WTC11 (cell line): ENCODE results near the gene CLDN7. TPM values are rescaled to one million over a fixed set of nuclear protein-coding genes. Genes with fewer than 3 reads are reported as not detected.

Experiments used
- ATAC-seq: fragments of 200-7000 bp; cut with Tn5 transposase; 2 replicates; pipeline ENCODE4 v1.10.0; 2021; ENCODE audit warnings: mild to moderate bottlenecking, moderate library complexity
- CTCF ChIA-PET: fragments of 300-600 bp; sonication (Branson Sonifier 250); formaldehyde crosslinking; loops from one replicate; lab custom pipeline; 2021; ENCODE audit warnings: antibody characterized with exemption; lab: Charles Lee
- POLR2A ChIA-PET: fragments of 350-600 bp; sonication (Branson Sonifier 250); formaldehyde crosslinking; loops from one replicate; lab custom pipeline; 2021; ENCODE audit warnings: antibody characterized with exemption; lab: Charles Lee
- DNase-seq: peaks from one replicate; pipeline ENCODE4 v3.0.0; 2021; ENCODE audit warnings: low spot score
- H3K27ac Mint-ChIP-seq: 2 replicates; pipeline ENCODE4 v1.8.0; 2021; ENCODE audit warnings: mixed read lengths
- H3K27me3 Mint-ChIP-seq: 2 replicates; pipeline ENCODE4 v1.8.0; 2021; ENCODE audit warnings: low read depth, mild to moderate bottlenecking, moderate library complexity, mixed read lengths
- H3K36me3 Mint-ChIP-seq: 2 replicates; pipeline ENCODE4 v1.8.0; 2021; ENCODE audit warnings: mixed read lengths
- H3K4me1 Mint-ChIP-seq: 2 replicates; pipeline ENCODE4 v1.8.0; 2022; ENCODE audit warnings: mixed read lengths
- H3K4me3 Mint-ChIP-seq: 2 replicates; pipeline ENCODE4 v1.8.0; 2021; ENCODE audit warnings: mild to moderate bottlenecking, moderate library complexity, mixed read lengths
- H3K9me3 Mint-ChIP-seq: 2 replicates; pipeline ENCODE4 v1.8.0; 2021; ENCODE audit warnings: mixed read lengths
- AR ChIP-seq: fragments of 250-450 bp; sonication (Bioruptor Pico); IDR thresholded peaks from 2 replicates; pipeline ENCODE4 v1.9.0; 2021; ENCODE audit warnings: mild to moderate bottlenecking
- ARID4B ChIP-seq: sonication (generic); formaldehyde crosslinking; IDR thresholded peaks from 2 replicates; pipeline ENCODE4 v1.8.0; 2023; ENCODE audit warnings: missing genetic modification reagents, mild to moderate bottlenecking, borderline replicate concordance
- ATF3 ChIP-seq: sonication (generic); formaldehyde crosslinking; conservative IDR thresholded peaks from 2 replicates; pipeline ENCODE4 v1.8.1; 2022; ENCODE audit warnings: mild to moderate bottlenecking, missing genetic modification reagents
- CREM ChIP-seq: sonication (generic); formaldehyde crosslinking; IDR thresholded peaks from 2 replicates; pipeline ENCODE4 v1.8.1; 2022; ENCODE audit warnings: mild to moderate bottlenecking, missing genetic modification reagents, moderate library complexity
- EMX1 ChIP-seq: fragments of 250-450 bp; sonication (Bioruptor Pico); IDR thresholded peaks from 2 replicates; pipeline ENCODE4 v1.8.0; 2021; ENCODE audit warnings: mild to moderate bottlenecking
- ETV6 ChIP-seq: sonication (generic); formaldehyde crosslinking; IDR thresholded peaks from 2 replicates; pipeline ENCODE4 v1.8.1; 2022; ENCODE audit warnings: mild to moderate bottlenecking, missing genetic modification reagents
- FOXP4 ChIP-seq: sonication (generic); formaldehyde crosslinking; IDR thresholded peaks from 2 replicates; pipeline ENCODE4 v1.8.0; 2022; ENCODE audit warnings: mild to moderate bottlenecking, missing genetic modification reagents
- GABPB1 ChIP-seq: sonication (generic); formaldehyde crosslinking; IDR thresholded peaks from 2 replicates; pipeline ENCODE4 v1.8.1; 2023; ENCODE audit warnings: mild to moderate bottlenecking, missing genetic modification reagents
- JAZF1 ChIP-seq: fragments of 250-450 bp; sonication (Bioruptor Pico); IDR thresholded peaks from 2 replicates; pipeline ENCODE4 v1.9.0; 2021; ENCODE audit warnings: moderate library complexity, mild to moderate bottlenecking, inconsistent platforms
- KAT7 ChIP-seq: sonication (generic); formaldehyde crosslinking; IDR thresholded peaks from 2 replicates; pipeline ENCODE4 v1.8.1; 2023; ENCODE audit warnings: missing genetic modification reagents, mild to moderate bottlenecking, borderline replicate concordance
- SOX15 ChIP-seq: fragments of 250-450 bp; sonication (Bioruptor Pico); IDR thresholded peaks from 2 replicates; pipeline ENCODE4 v1.9.0; 2021; ENCODE audit warnings: mild to moderate bottlenecking
- SP1 ChIP-seq: sonication (generic); formaldehyde crosslinking; conservative IDR thresholded peaks from 2 replicates; pipeline ENCODE4 v1.8.1; 2022; ENCODE audit warnings: missing genetic modification reagents
- ZBTB43 ChIP-seq: sonication (generic); formaldehyde crosslinking; IDR thresholded peaks from 2 replicates; pipeline ENCODE4 v1.8.1; 2023; ENCODE audit warnings: mild to moderate bottlenecking, missing genetic modification reagents
- ZNF121 ChIP-seq: sonication (generic); formaldehyde crosslinking; IDR thresholded peaks from 2 replicates; pipeline ENCODE4 v1.8.0; 2023; ENCODE audit warnings: missing genetic modification reagents
- ZNF232 ChIP-seq: sonication (generic); formaldehyde crosslinking; IDR thresholded peaks from 2 replicates; pipeline ENCODE4 v1.8.0; 2022; ENCODE audit warnings: mild to moderate bottlenecking, missing genetic modification reagents
- ZNF423 ChIP-seq: fragments of 250-450 bp; sonication (Bioruptor Pico); IDR thresholded peaks from 2 replicates; pipeline ENCODE4 v2.1.2; 2022; ENCODE audit warnings: mild to moderate bottlenecking, moderate library complexity
- ZSCAN18 ChIP-seq: fragments of 250-450 bp; sonication (Bioruptor Pico); IDR thresholded peaks from 2 replicates; pipeline ENCODE4 v2.1.2; 2022; ENCODE audit warnings: mild to moderate bottlenecking, moderate library complexity
- total RNA-seq: library from RNA; stranded (reverse); gene quantifications from 3 replicates; pipeline ENCODE4 v1.2.3, GENCODE V29; 2021

CLDN7 gene
- total RNA-seq, 1 experiment from 2014 or later, result 136 TPM

- Mint-ChIP-seq H3K9me3 (no peaks in the 10 kb centered on the region), H3K27me3 (no peaks in the 10 kb centered on the region), H3K4me1 (peaks cover 41% of the 10 kb centered on the region), H3K36me3 (peaks cover 29% of the 10 kb centered on the region), H3K27ac (peak overlapping the region; percentile 15; the same call in 1 of the 2 replicates), H3K4me3 (peak overlapping the region; percentile 95)
- POLR2A ChIA-PET, result interaction anchor here (0.5 to 1.8 kb wide), 4 partner anchors 17 to 166 kb away, joined by 3 to 8 read pairs (median 4); partner anchors contain the start of genes ACADVL, ACAP1, NEURL4 and TMEM256
- DNase-seq, result peak; percentile 89
- CTCF ChIA-PET, result interaction anchor here (2.0 to 6.0 kb wide), 3 partner anchors 17 to 43 kb away, joined by 10 to 36 read pairs (median 13); partner anchors contain the start of genes ACADVL and DLG4
- TF ChIP-seq ZNF423 (CRISPR knock-in tag) (no peak), KAT7 (CRISPR knock-in tag) (0 out of 2 replicates have a peak, but pooled peaks have one; percentile 32), ATF3 (CRISPR knock-in tag) (no peak), ZNF121 (CRISPR knock-in tag) (no peak), SP1 (peak; percentile 72), ZSCAN18 (CRISPR knock-in tag) (no peak), FOXP4 (CRISPR knock-in tag) (peak; percentile 59; the same call in 1 of the 2 replicates), CREM (no peak), ZNF232 (0 out of 2 replicates have a peak, but pooled peaks have one; percentile 32), SOX15 (CRISPR knock-in tag) (no peak), JAZF1 (CRISPR knock-in tag) (no peak), ETV6 (CRISPR knock-in tag) (no peak), GABPB1 (CRISPR knock-in tag) (no peak; the same call in 1 of the 2 replicates), ARID4B (CRISPR knock-in tag) (0 out of 2 replicates have a peak, but pooled peaks have one; percentile 18), ZBTB43 (no peak), AR (CRISPR knock-in tag) (no peak), EMX1 (CRISPR knock-in tag) (no peak)
- ATAC-seq, result peak; percentile 9
These were observed 24.4 kb downstream of the CLDN7 start for GRCh38 chr17:7237761-7238419.
